Endodermal cell (in vitro differentiated cells): ENCODE results near the gene ACVR1. TPM values are rescaled to one million over a fixed set of nuclear protein-coding genes. Genes with fewer than 3 reads are reported as not detected.

Experiments
- DNase-seq: peaks from one replicate; pipeline ENCODE4 v3.0.0-alpha.2; 2017
- H3K27ac ChIP-seq: 2 replicates; pipeline ENCODE4 v1.5.1; 2013; ENCODE audit warnings: mild to moderate bottlenecking, low read depth, low read length, moderate library complexity
- H3K27me3 ChIP-seq: 2 replicates; pipeline ENCODE4 v1.6.1; 2013; ENCODE audit warnings: mild to moderate bottlenecking, low read length, moderate library complexity; ENCODE audit not compliant: insufficient read depth, control insufficient read depth, poor library complexity, severe bottlenecking
- H3K36me3 ChIP-seq: 2 replicates; pipeline ENCODE4 v1.7.0; 2013; ENCODE audit warnings: mild to moderate bottlenecking, low read length, moderate library complexity; ENCODE audit not compliant: control insufficient read depth, insufficient read depth
- H3K4me1 ChIP-seq: one replicate; pipeline ENCODE4 v1.7.0; 2013; ENCODE audit warnings: low read length; ENCODE audit not compliant: control insufficient read depth, insufficient read depth
- H3K4me3 ChIP-seq: 2 replicates; pipeline ENCODE4 v1.5.1; 2013; ENCODE audit warnings: mild to moderate bottlenecking, low read length, moderate library complexity
- H3K9ac ChIP-seq: 2 replicates; pipeline ENCODE4 v1.6.1; 2013; ENCODE audit warnings: mild to moderate bottlenecking, low read length, moderate library complexity; ENCODE audit not compliant: poor library complexity, severe bottlenecking; ENCODE audit errors: extremely low read depth
- H3K9me3 ChIP-seq: 2 replicates; pipeline ENCODE4 v1.6.1; 2013; ENCODE audit warnings: mild to moderate bottlenecking, low read length, moderate library complexity; ENCODE audit not compliant: control insufficient read depth
- H3K27ac Mint-ChIP-seq: 2 replicates; pipeline ENCODE4 v1.8.0; 2020; ENCODE audit warnings: mixed read lengths
- H3K27me3 Mint-ChIP-seq: 2 replicates; pipeline ENCODE4 v1.8.0; 2021; ENCODE audit warnings: mild to moderate bottlenecking, mixed read lengths; ENCODE audit not compliant: insufficient read depth
- H3K36me3 Mint-ChIP-seq: 2 replicates; pipeline ENCODE4 v1.8.0; 2020; ENCODE audit warnings: low read depth, mixed read lengths
- H3K4me1 Mint-ChIP-seq: 2 replicates; pipeline ENCODE4 v1.8.0; 2020; ENCODE audit warnings: mixed read lengths
- H3K4me3 Mint-ChIP-seq: 2 replicates; pipeline ENCODE4 v1.8.0; 2020; ENCODE audit warnings: mild to moderate bottlenecking, moderate library complexity, mixed read lengths
- H3K9me3 Mint-ChIP-seq: 2 replicates; pipeline ENCODE4 v1.8.0; 2020; ENCODE audit warnings: mild to moderate bottlenecking, mixed read lengths
- CTCF ChIP-seq: fragments of 200-600 bp; sonication (generic); conservative IDR thresholded peaks from 2 replicates; pipeline ENCODE4 v1.5.0; 2021; ENCODE audit warnings: antibody characterized with exemption, mild to moderate bottlenecking
- WGBS, 2 experiments: methylation state at CpG; one replicate each; pipeline versions ENCODE4 v1.1.5 to v1.1.7; 2013; ENCODE audit warnings: missing lambda C conversion rate in 2 of 2, mixed read lengths in 1 of 2; ENCODE audit not compliant: insufficient coverage in 1 of 2, insufficient read length in 1 of 2; 5-methylcytosine and 5-hydroxymethylcytosine counted together
- total RNA-seq, 2 donors: library from RNA; stranded (reverse); fragmentation: NEBNext Ultra II Directional in 1 of 2; extraction: Animal tissue kit (Norgen Biotek cat#: 25700) in 1 of 2; gene quantifications; 2 replicates in 1 of 2; 3 replicates in 1 of 2; pipeline ENCODE4 v1.2.1, GENCODE V29; 2021

Gene ACVR1
- total RNA-seq, 2 donors from 2014 or later, result 21.1 to 26.9 TPM

DNA sequence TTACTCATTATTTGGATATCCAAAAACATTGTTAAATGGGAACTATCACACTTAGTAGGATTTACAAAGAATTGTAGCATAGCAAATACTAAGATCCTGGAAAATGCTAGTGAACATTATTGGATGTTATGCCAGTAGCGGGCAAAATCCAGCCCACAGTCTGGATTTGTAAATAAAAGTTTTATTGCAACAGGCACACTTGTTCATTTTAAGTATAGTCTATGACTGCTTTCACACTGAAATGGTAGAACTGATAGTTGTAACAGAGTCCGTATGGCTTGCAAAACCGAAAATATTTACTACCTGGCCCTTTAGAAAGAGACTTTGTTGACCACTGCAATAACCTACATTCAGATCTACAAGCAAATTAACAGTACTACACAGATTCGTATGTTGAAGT, 53.6 kb downstream of the ACVR1 start:
- no peaks in the 10 kb centered on the region for H3K27me3 Mint-ChIP-seq
- H3K9me3 Mint-ChIP-seq, result no peaks in the 10 kb centered on the region
- peaks cover 6% of the 10 kb centered on the region for H3K36me3 ChIP-seq
- no peak overlapping the region for H3K4me3 Mint-ChIP-seq
- peaks cover 24% of the 10 kb centered on the region for H3K36me3 Mint-ChIP-seq
- H3K4me3 ChIP-seq, result no peak overlapping the region
- no peaks in the 10 kb centered on the region for H3K27me3 ChIP-seq
- DNase-seq, result no peak
- H3K27ac ChIP-seq, result no peak overlapping the region
- no peak overlapping the region for H3K27ac Mint-ChIP-seq
- peaks cover 8% of the 10 kb centered on the region for H3K4me1 Mint-ChIP-seq
- no peak overlapping the region for H3K9ac ChIP-seq
- TF ChIP-seq CTCF, result no peak
- no peaks in the 10 kb centered on the region for H3K4me1 ChIP-seq
- WGBS, 2 experiments, result 95% methylated on average over 4 of the region's 4 CpGs
- H3K9me3 ChIP-seq, result no peaks in the 10 kb centered on the region

DNA sequence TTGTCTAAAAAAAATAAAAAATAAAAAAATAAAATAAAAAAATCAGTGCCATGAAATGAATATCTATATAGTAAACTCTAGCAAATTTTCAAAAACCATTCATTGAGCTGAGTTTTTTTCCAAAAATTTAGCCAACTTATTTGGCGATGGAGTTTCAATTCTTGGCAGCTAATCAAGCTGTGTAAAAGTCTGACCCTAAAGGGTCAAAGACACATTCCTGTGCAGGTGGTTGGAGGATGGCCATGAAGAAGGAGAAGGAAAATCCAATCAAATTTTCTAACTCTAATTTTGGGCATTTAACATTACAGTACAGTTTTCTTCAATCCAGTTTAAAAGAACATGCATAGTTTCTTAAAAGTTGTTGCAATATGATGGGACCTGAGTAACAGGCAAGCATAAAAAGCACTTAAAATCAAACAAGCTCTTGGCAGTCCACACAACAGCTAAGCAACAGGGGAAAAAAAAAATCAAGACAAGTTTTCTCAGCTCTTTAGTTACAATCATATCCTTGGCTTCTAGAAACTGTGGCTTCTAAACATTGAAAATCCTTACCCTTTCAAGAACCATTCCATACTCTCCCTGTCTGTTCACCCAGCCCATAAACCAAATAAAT, 54.5 kb downstream of the ACVR1 start:
- Mint-ChIP-seq H3K27ac (no peak overlapping the region), H3K36me3 (peaks cover 32% of the 10 kb centered on the region), H3K27me3 (no peaks in the 10 kb centered on the region), H3K4me1 (peaks cover 8% of the 10 kb centered on the region), H3K4me3 (no peak overlapping the region), H3K9me3 (no peaks in the 10 kb centered on the region)
- Histone ChIP-seq H3K9me3 (no peaks in the 10 kb centered on the region), H3K4me3 (no peak overlapping the region), H3K36me3 (peaks cover 14% of the 10 kb centered on the region), H3K27ac (no peak overlapping the region), H3K27me3 (no peaks in the 10 kb centered on the region), H3K4me1 (no peaks in the 10 kb centered on the region), H3K9ac (no peak overlapping the region)
- TF ChIP-seq CTCF, result no peak
- DNase-seq, result no peak
- WGBS, 2 experiments, result 100% methylated on average over 1 of the region's 1 CpG

- WGBS, 2 experiments, result 88 to 93% methylated on average over 2 to 3 of the region's 3 CpGs
- H3K9me3 ChIP-seq, result no peaks in the 10 kb centered on the region
- Mint-ChIP-seq H3K36me3 (peaks cover 31% of the 10 kb centered on the region), H3K4me1 (peaks cover 8% of the 10 kb centered on the region), H3K9me3 (no peaks in the 10 kb centered on the region), H3K27me3 (no peaks in the 10 kb centered on the region), H3K4me3 (no peak overlapping the region), H3K27ac (no peak overlapping the region)
- H3K36me3 ChIP-seq, result peaks cover 18% of the 10 kb centered on the region
- no peak overlapping the region for H3K9ac ChIP-seq
- H3K27me3 ChIP-seq, result no peaks in the 10 kb centered on the region
- TF ChIP-seq CTCF, result no peak
- DNase-seq, result no peak
- no peak overlapping the region for H3K27ac ChIP-seq
- no peaks in the 10 kb centered on the region for H3K4me1 ChIP-seq
- no peak overlapping the region for H3K4me3 ChIP-seq
Measured at GRCh38 chr2:157820193-157820592, 55.9 kb downstream of the ACVR1 start.
